ENCODE measurements around the gene PTP4A2. TPM values are rescaled to one million over a fixed set of nuclear protein-coding genes. Genes with fewer than 3 reads are reported as not detected.

Gene PTP4A2
- polyA plus RNA-seq, 3 donors: 227 to 501 (median 294) TPM

GRCh38 chr1:31860581-31860980, 77.6 kb downstream of the PTP4A2 start:
- Histone ChIP-seq H3K79me2 (ENCODE audit: insufficient read depth, low read length) (no peaks in the 10 kb centered on the region), H3K9me3 (replicated peaks in 1 of 2; ENCODE audit: control insufficient read depth in 1 of 2, insufficient read depth in 1 of 2, low read length in 2 of 2) (no peaks in the 10 kb centered on the region), H3K4me3 (replicated peaks in 1 of 3; ENCODE audit: low read depth in 2 of 3, low read length in 3 of 3) (no peak overlapping the region), H3K4me1 (ENCODE audit: control insufficient read depth in 1 of 2, insufficient read depth in 2 of 2, low read length in 2 of 2) (no peaks in the 10 kb centered on the region), H3K27me3 (ENCODE audit: control insufficient read depth in 2 of 2, insufficient read depth in 2 of 2, low read length in 2 of 2) (no peaks in the 10 kb centered on the region), H3K27ac (ENCODE audit: low read depth in 1 of 2, low read length in 2 of 2) (no peak overlapping the region), H3K4me2 (replicated peaks; ENCODE audit: extremely low read depth, low read length, poor library complexity, severe bottlenecking) (no peak overlapping the region), H4K20me1 (ENCODE audit: insufficient read depth, low read length) (no peaks in the 10 kb centered on the region), H2AFZ (ENCODE audit: insufficient read depth, low read depth, low read length, poor library complexity, severe bottlenecking) (no peak overlapping the region), H3K9ac (ENCODE audit: insufficient read depth, low read length, poor library complexity, severe bottlenecking) (no peak overlapping the region), H3K36me3 (replicated peaks in 1 of 2; ENCODE audit: control insufficient read depth in 1 of 2, insufficient read depth in 2 of 2, low read length in 2 of 2) (no peaks in the 10 kb centered on the region)
- TF ChIP-seq CTCF (IDR thresholded peaks at IDR 0.05): no peak
- intact Hi-C loops (cut with micrococcal nuclease): no loop called here
- H3K4me1 Mint-ChIP-seq: no peaks in the 10 kb centered on the region
- H3K36me3 Mint-ChIP-seq: no peaks in the 10 kb centered on the region
- no peak overlapping the region for H3K27ac Mint-ChIP-seq
- H3K27me3 Mint-ChIP-seq (ENCODE audit: low read depth in 3 of 3): peaks cover 0 to 3% (median 0%) of the 10 kb centered on the region in 3 donors
- WGBS (ENCODE audit: insufficient coverage): 98% methylated on average over 4 of the region's 7 CpGs
- H3K9me3 Mint-ChIP-seq: no peaks in the 10 kb centered on the region
- DNase-seq: no peak
- H3K4me3 Mint-ChIP-seq: no peak overlapping the region

- DNase-seq: no peak
- intact Hi-C loops (cut with micrococcal nuclease): no loop called here
- no peak overlapping the region for H3K9ac ChIP-seq (ENCODE audit: insufficient read depth, low read length, poor library complexity, severe bottlenecking)
- 100% methylated on average over 1 of the region's 2 CpGs for WGBS (ENCODE audit: insufficient coverage)
- no peaks in the 10 kb centered on the region for H3K36me3 Mint-ChIP-seq
- no peak overlapping the region for H3K27ac ChIP-seq (ENCODE audit: low read depth in 1 of 2, low read length in 2 of 2)
- H3K9me3 Mint-ChIP-seq: no peaks in the 10 kb centered on the region
- no peaks in the 10 kb centered on the region for H3K4me1 ChIP-seq (ENCODE audit: control insufficient read depth in 1 of 2, insufficient read depth in 2 of 2, low read length in 2 of 2)
- H4K20me1 ChIP-seq (ENCODE audit: insufficient read depth, low read length): no peaks in the 10 kb centered on the region
- no peak overlapping the region for H2AFZ ChIP-seq (ENCODE audit: insufficient read depth, low read depth, low read length, poor library complexity, severe bottlenecking)
- TF ChIP-seq CTCF (IDR thresholded peaks at IDR 0.05): no peak
- H3K79me2 ChIP-seq (ENCODE audit: insufficient read depth, low read length): no peaks in the 10 kb centered on the region
- no peaks in the 10 kb centered on the region for H3K9me3 ChIP-seq (replicated peaks in 1 of 2; ENCODE audit: control insufficient read depth in 1 of 2, insufficient read depth in 1 of 2, low read length in 2 of 2)
- peaks cover 0 to 3% (median 0%) of the 10 kb centered on the region in 3 donors for H3K27me3 Mint-ChIP-seq (ENCODE audit: low read depth in 3 of 3)
- H3K27ac Mint-ChIP-seq: peak overlapping the region in 1 of 7 donors; percentile 32
- H3K36me3 ChIP-seq (replicated peaks in 1 of 2; ENCODE audit: control insufficient read depth in 1 of 2, insufficient read depth in 2 of 2, low read length in 2 of 2): no peaks in the 10 kb centered on the region
- H3K4me3 Mint-ChIP-seq: no peak overlapping the region
- no peaks in the 10 kb centered on the region for H3K4me1 Mint-ChIP-seq
- H3K27me3 ChIP-seq (ENCODE audit: control insufficient read depth in 2 of 2, insufficient read depth in 2 of 2, low read length in 2 of 2): no peaks in the 10 kb centered on the region
- no peak overlapping the region for H3K4me3 ChIP-seq (replicated peaks in 1 of 3; ENCODE audit: low read depth in 2 of 3, low read length in 3 of 3)
- H3K4me2 ChIP-seq (replicated peaks; ENCODE audit: extremely low read depth, low read length, poor library complexity, severe bottlenecking): no peak overlapping the region
Observed at GRCh38 chr1:31859719-31860118, 78.4 kb downstream of the PTP4A2 start.

Measured in CD14-positive monocyte (primary cell).